ENCODE measurements around the gene SNAP47.

DNA sequence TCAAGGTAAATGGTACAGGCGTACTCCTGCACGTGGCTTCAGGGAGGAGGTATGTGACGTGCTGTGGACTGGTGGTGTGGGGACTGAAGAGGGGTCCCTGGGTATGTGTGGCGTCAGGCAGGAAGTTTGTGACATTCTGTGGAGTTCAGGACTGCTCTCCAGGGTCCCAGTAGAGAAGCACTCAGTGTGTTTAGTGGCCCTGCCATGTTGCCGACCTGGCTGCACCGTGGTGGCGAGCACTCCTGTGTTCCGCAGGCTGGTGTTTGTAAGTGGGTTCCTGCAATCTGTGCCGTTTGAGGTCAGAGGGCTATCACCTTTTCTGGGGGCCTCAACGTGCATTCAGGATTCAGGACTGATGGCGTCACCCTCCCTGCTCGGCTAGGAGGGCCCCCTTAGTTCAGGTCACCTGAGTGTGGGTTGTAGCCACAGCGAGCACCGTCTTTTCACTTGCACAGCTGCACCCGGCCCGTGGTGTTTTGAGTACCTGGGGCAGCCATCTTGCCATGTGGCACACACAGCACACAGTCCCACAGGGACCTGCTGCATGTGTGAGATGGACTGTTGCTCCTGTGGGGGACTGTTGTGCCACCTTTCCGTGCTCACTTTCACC is 26.5 kb downstream of the SNAP47 start:
- TF ChIP-seq, protein P1, sequence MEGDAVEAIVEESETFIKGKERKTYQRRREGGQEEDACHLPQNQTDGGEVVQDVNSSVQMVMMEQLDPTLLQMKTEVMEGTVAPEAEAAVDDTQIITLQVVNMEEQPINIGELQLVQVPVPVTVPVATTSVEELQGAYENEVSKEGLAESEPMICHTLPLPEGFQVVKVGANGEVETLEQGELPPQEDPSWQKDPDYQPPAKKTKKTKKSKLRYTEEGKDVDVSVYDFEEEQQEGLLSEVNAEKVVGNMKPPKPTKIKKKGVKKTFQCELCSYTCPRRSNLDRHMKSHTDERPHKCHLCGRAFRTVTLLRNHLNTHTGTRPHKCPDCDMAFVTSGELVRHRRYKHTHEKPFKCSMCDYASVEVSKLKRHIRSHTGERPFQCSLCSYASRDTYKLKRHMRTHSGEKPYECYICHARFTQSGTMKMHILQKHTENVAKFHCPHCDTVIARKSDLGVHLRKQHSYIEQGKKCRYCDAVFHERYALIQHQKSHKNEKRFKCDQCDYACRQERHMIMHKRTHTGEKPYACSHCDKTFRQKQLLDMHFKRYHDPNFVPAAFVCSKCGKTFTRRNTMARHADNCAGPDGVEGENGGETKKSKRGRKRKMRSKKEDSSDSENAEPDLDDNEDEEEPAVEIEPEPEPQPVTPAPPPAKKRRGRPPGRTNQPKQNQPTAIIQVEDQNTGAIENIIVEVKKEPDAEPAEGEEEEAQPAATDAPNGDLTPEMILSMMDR (IDR thresholded peaks at IDR 0.05; ENCODE audit: poor library complexity, severe bottlenecking) = no peak
- TF ChIP-seq, protein P2, sequence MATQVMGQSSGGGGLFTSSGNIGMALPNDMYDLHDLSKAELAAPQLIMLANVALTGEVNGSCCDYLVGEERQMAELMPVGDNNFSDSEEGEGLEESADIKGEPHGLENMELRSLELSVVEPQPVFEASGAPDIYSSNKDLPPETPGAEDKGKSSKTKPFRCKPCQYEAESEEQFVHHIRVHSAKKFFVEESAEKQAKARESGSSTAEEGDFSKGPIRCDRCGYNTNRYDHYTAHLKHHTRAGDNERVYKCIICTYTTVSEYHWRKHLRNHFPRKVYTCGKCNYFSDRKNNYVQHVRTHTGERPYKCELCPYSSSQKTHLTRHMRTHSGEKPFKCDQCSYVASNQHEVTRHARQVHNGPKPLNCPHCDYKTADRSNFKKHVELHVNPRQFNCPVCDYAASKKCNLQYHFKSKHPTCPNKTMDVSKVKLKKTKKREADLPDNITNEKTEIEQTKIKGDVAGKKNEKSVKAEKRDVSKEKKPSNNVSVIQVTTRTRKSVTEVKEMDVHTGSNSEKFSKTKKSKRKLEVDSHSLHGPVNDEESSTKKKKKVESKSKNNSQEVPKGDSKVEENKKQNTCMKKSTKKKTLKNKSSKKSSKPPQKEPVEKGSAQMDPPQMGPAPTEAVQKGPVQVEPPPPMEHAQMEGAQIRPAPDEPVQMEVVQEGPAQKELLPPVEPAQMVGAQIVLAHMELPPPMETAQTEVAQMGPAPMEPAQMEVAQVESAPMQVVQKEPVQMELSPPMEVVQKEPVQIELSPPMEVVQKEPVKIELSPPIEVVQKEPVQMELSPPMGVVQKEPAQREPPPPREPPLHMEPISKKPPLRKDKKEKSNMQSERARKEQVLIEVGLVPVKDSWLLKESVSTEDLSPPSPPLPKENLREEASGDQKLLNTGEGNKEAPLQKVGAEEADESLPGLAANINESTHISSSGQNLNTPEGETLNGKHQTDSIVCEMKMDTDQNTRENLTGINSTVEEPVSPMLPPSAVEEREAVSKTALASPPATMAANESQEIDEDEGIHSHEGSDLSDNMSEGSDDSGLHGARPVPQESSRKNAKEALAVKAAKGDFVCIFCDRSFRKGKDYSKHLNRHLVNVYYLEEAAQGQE (IDR thresholded peaks at IDR 0.05; ENCODE audit: borderline replicate concordance) = no peak
- no peak for TF ChIP-seq TAF1 (IDR thresholded peaks at IDR 0.05; ENCODE audit: low read depth)
- TF ChIP-seq EZH2 (IDR thresholded peaks at IDR 0.05; ENCODE audit: borderline replicate concordance, insufficient read depth, low read length, poor library complexity, severe bottlenecking) = no peak
- TF ChIP-seq EP300 (conservative IDR thresholded peaks at IDR 0.05; ENCODE audit: poor library complexity, severe bottlenecking) = no peak
- no peak for TF ChIP-seq POLR2AphosphoS5 (IDR thresholded peaks at IDR 0.05)
